Esophagus squamous epithelium (tissue), 5 donors: ENCODE measurements around the gene LTBP1. TPM values are rescaled to one million over a fixed set of nuclear protein-coding genes. Genes with fewer than 3 reads are reported as not detected.

Source experiments
- DNase-seq: peaks from one replicate; lab custom pipeline; 2025; lab: John Stamatoyannopoulos, UW
- H3K27ac ChIP-seq, 4 donors: fragments of 200-600 bp; sonication (generic); one replicate each; pipeline ENCODE4 v1.5.1; 2016 to 2019; ENCODE audit warnings: mild to moderate bottlenecking in 1 of 4
- H3K27me3 ChIP-seq, 4 donors: fragments of 200-600 bp; sonication (generic); 1 replicate in 3 of 4; 2 replicates in 1 of 4; pipeline versions ENCODE4 v1.5.1 to v1.6.0; 2017 to 2021; ENCODE audit warnings: antibody characterized with exemption in 1 of 4
- H3K36me3 ChIP-seq, 3 donors: fragments of 200-600 bp; sonication (generic); one replicate each; pipeline ENCODE4 v1.5.1; 2016 to 2019
- H3K4me1 ChIP-seq, 3 donors: fragments of 200-600 bp; sonication (generic); one replicate each; pipeline ENCODE4 v1.5.1; 2017 to 2019
- H3K4me3 ChIP-seq, 4 donors: fragments of 200-600 bp; sonication (generic); 1 replicate in 3 of 4; 2 replicates in 1 of 4; pipeline ENCODE4 v1.5.1; 2016 to 2019; ENCODE audit warnings: mild to moderate bottlenecking in 2 of 4, moderate library complexity in 1 of 4
- H3K9me3 ChIP-seq, 3 donors: fragments of 200-600 bp; sonication (generic); one replicate each; pipeline ENCODE4 v1.5.1; 2016 to 2019
- POLR2A ChIP-seq, 4 donors: fragments of 450-650 bp; IDR thresholded peaks; one replicate each; pipeline ENCODE4 v1.6.1; 2017; ENCODE audit warnings: antibody characterized with exemption in 4 of 4, mild to moderate bottlenecking in 4 of 4, moderate library complexity in 3 of 4
- WGBS, 2 donors: methylation state at CpG; one replicate each; pipeline ENCODE4 v1.1.5; 2018; 5-methylcytosine and 5-hydroxymethylcytosine counted together
- intact Hi-C: fragments of 100-400 bp; cut with DNase I; formaldehyde crosslinking; loops from one replicate; pipeline ENCODE4 v1.15.0; 2022
- total RNA-seq, 4 donors: library from RNA; depleted of rRNA; stranded (reverse); fragments of >200 nt; gene quantifications; one replicate each; pipeline ENCODE4 v1.1.0, GENCODE V29; 2016
- TF ChIP-seq, protein P1 (sequence below), 6 experiments: fragments of 450-650 bp in 4 of 6; fragments of 200-600 bp in 2 of 6; sonication (generic) in 2 of 6; IDR thresholded peaks; one replicate each; pipeline ENCODE4 v1.5.1; 2016 to 2019; ENCODE audit warnings: antibody characterized with exemption in 6 of 6, mild to moderate bottlenecking in 4 of 6, moderate library complexity in 4 of 6
- donor health status: DM: yes; HTN: yes; CAD: no.

Gene LTBP1
- total RNA-seq, 4 donors from 2014 or later = 5.5 to 69.4 (median 32.6) TPM

DNA sequence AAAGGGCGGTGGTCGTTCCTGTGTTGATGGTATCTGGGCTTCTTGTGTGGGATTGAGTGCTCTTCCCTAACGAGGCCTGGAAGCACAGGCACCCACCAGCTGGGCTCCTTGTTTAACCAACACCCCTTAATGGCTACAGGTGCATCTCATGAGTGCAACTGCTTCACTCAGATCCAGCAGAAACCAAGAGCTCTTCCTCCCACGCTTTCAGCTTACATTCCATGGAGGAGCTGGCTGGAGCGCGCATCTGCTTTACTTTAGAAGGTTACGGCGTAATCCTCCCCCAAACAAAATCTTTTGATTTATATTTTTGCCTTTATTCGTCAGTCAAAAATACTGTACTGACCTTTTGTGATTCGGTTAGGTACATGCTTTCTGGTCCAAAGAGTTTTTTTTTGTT is 174.7 kb downstream of the LTBP1 start:
- Histone ChIP-seq H3K27ac (no peak overlapping the region), H3K36me3 (no peaks in the 10 kb centered on the region), H3K9me3 (no peaks in the 10 kb centered on the region), H3K4me3 (no peak overlapping the region), H3K4me1 (peaks cover 0 to 3% (median 0%) of the 10 kb centered on the region in 3 donors), H3K27me3 (no peaks in the 10 kb centered on the region)
- 91 to 94% methylated on average over 10 of the region's 10 CpGs for WGBS, 2 donors
- DNase-seq = no peak
- TF ChIP-seq, protein P1, sequence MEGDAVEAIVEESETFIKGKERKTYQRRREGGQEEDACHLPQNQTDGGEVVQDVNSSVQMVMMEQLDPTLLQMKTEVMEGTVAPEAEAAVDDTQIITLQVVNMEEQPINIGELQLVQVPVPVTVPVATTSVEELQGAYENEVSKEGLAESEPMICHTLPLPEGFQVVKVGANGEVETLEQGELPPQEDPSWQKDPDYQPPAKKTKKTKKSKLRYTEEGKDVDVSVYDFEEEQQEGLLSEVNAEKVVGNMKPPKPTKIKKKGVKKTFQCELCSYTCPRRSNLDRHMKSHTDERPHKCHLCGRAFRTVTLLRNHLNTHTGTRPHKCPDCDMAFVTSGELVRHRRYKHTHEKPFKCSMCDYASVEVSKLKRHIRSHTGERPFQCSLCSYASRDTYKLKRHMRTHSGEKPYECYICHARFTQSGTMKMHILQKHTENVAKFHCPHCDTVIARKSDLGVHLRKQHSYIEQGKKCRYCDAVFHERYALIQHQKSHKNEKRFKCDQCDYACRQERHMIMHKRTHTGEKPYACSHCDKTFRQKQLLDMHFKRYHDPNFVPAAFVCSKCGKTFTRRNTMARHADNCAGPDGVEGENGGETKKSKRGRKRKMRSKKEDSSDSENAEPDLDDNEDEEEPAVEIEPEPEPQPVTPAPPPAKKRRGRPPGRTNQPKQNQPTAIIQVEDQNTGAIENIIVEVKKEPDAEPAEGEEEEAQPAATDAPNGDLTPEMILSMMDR (IDR thresholded peaks at IDR 0.05) = no peak
- TF ChIP-seq POLR2A (IDR thresholded peaks at IDR 0.05) = no peak
- intact Hi-C loops = no loop called here

DNA sequence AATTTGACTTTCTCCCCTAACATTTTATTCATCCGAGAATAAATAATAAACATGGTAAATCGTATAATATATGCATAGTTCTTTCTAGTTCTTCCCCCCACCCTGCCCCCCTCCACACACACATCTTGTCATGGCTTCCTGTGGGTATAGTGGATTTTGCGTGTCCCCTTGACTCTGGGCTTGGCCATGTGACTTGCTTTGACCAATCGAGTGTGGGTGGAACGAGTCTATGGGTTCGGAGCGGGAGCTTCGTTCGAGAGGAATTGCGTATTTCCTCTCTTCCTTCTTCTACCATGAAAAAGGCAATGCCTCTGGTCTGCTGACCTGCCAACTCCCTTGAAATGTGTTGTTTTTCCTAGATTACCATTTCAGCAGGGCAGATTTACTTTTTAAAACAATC is 175.2 kb downstream of the LTBP1 start:
- intact Hi-C loops = no loop called here
- no peak for TF ChIP-seq POLR2A (IDR thresholded peaks at IDR 0.05)
- TF ChIP-seq, protein P1 (IDR thresholded peaks at IDR 0.05) = no peak
- no peak overlapping the region for H3K4me3 ChIP-seq
- H3K4me1 ChIP-seq = peaks cover 0 to 3% (median 0%) of the 10 kb centered on the region in 3 donors
- DNase-seq = no peak
- no peaks in the 10 kb centered on the region for H3K27me3 ChIP-seq
- H3K9me3 ChIP-seq = no peaks in the 10 kb centered on the region
- no peaks in the 10 kb centered on the region for H3K36me3 ChIP-seq
- 92 to 94% methylated on average over 10 of the region's 10 CpGs for WGBS, 2 donors
- no peak overlapping the region for H3K27ac ChIP-seq

DNA sequence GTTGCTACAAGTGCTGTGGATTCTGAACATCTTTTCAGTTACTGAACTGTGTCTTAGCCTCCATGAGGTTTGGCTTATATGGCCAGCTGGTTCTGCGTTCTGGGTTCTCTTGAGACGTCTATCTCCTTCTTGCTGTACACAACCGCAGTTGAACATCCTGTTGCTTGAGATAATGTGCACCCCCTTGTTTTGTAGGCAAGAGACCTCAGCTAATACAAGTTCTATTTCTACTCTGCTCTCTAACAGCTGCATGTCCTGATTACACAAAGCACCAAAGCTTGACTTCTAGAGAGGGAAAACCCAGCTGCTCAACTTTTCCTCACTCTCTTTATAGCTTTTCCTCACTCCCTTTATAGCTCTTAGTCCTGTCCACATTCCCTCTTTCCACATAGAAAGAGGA is 176.0 kb downstream of the LTBP1 start:
- no peak overlapping the region for H3K4me3 ChIP-seq
- no peak for DNase-seq
- intact Hi-C loops = no loop called here
- H3K36me3 ChIP-seq = no peaks in the 10 kb centered on the region
- 86 to 89% methylated on average over 3 of the region's 3 CpGs for WGBS, 2 donors
- no peaks in the 10 kb centered on the region for H3K9me3 ChIP-seq
- H3K27ac ChIP-seq = no peak overlapping the region
- peaks cover 0 to 3% (median 0%) of the 10 kb centered on the region in 3 donors for H3K4me1 ChIP-seq
- TF ChIP-seq, protein P1 (IDR thresholded peaks at IDR 0.05) = no peak
- no peak for TF ChIP-seq POLR2A (IDR thresholded peaks at IDR 0.05)
- H3K27me3 ChIP-seq = no peaks in the 10 kb centered on the region

DNA sequence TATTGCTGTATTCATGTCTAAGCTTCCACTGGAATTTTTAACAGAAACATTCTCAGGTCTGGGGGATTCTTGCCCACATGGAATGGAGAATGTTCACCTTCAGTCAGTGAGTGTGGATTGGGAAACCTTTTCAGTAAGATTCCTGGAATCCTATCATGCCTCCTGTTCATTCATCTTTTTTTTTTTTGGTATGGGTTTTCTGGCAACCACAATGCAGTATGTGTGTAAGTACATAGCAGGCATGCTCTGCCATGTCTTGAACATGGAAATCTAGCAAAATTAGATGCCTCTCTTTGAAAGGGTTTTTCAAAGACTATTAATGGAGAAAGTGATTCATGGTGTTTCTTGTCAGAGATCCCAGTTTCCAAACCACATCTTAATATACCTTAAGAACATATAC is 176.5 kb downstream of the LTBP1 start:
- H3K4me1 ChIP-seq = peaks cover 0 to 3% (median 0%) of the 10 kb centered on the region in 3 donors
- H3K4me3 ChIP-seq = no peak overlapping the region
- no peak for DNase-seq
- no peaks in the 10 kb centered on the region for H3K9me3 ChIP-seq
- intact Hi-C loops = no loop called here
- no peak overlapping the region for H3K27ac ChIP-seq
- TF ChIP-seq, protein P1 (IDR thresholded peaks at IDR 0.05) = no peak
- TF ChIP-seq POLR2A (IDR thresholded peaks at IDR 0.05) = no peak
- no peaks in the 10 kb centered on the region for H3K27me3 ChIP-seq
- no peaks in the 10 kb centered on the region for H3K36me3 ChIP-seq

DNA sequence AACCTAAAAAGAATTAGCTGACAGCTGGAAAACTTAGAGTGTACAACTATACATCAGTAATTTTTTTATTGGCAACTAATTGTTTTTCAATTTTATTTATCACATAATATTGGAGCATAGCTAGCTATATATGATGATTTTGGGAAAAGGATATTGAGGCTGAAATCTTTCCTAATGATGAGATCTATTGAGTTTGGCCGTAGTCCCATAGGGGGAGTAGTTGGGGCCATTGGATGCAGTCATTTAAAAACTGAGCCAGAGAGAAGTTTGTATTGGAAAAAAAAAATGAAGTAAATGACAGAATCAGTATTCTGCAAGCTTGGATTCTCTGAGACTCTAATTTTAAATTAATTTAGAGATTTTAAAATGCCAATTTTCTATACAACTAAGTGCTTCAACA is 179.8 kb downstream of the LTBP1 start:
- 86 to 100% methylated on average over 1 of the region's 1 CpG for WGBS, 2 donors

More for the DNA sequence above, 179.8 kb downstream of the LTBP1 start:
- TF ChIP-seq, protein P1 (IDR thresholded peaks at IDR 0.05) = no peak
- TF ChIP-seq POLR2A (IDR thresholded peaks at IDR 0.05) = no peak
- Histone ChIP-seq H3K4me1 (peaks cover 0 to 5% (median 0%) of the 10 kb centered on the region in 3 donors), H3K27ac (no peak overlapping the region), H3K27me3 (no peaks in the 10 kb centered on the region), H3K36me3 (no peaks in the 10 kb centered on the region), H3K9me3 (no peaks in the 10 kb centered on the region), H3K4me3 (no peak overlapping the region)
- intact Hi-C loops = no loop called here
- no peak for DNase-seq
